ENCODE results near the gene NCOA7. TPM values are rescaled to one million over a fixed set of nuclear protein-coding genes. Genes with fewer than 3 reads are reported as not detected.

The NCOA7 gene
- polyA plus RNA-seq, 1 of the 3 experiments (the other 2 are of a cell fraction): 16.3 TPM

- TF ChIP-seq RAD21 (IDR thresholded peaks at IDR 0.05; ENCODE audit: low read length): no peak
- no peak for TF ChIP-seq REST (IDR thresholded peaks at IDR 0.05; ENCODE audit: low read depth, low read length)
- TF ChIP-seq SIN3A (IDR thresholded peaks at IDR 0.05; ENCODE audit: borderline replicate concordance, low read depth, low read length): no peak
- TF ChIP-seq JUND (IDR thresholded peaks at IDR 0.05): no peak
Observed at GRCh38 chr6:125884634-125885371, 94.0 kb downstream of the NCOA7 start (continued).

- no peak overlapping the region for H3K9ac ChIP-seq
- no peak for DNase-seq
- no peak overlapping the region for H3K4me2 ChIP-seq
- no peaks in the 10 kb centered on the region for H3K9me2 ChIP-seq
- H3K27ac ChIP-seq (ENCODE audit: low read depth in 2 of 2, low read length in 1 of 2): peak overlapping the region in 1 of 2 experiments; percentile 58; a peak in 2 of 4 replicates
- ChIA-PET CTCF (interaction anchor here (1.0 to 4.9 kb wide), 4 partner anchors 15 to 95 kb away, joined by 4 to 23 read pairs (median 4); partner anchors contain the start of genes HINT3 and NCOA7), POLR2A (no interaction called here)
- no peak overlapping the region for H3K4me3 ChIP-seq (ENCODE audit: low read depth in 2 of 2, low read length in 1 of 2)
- H4K20me1 ChIP-seq (ENCODE audit: insufficient read depth): no peaks in the 10 kb centered on the region
- 76% methylated on average over 1 of the region's 1 CpG for WGBS (ENCODE audit: low lambda C conversion rate)
- H3K79me2 ChIP-seq (ENCODE audit: insufficient read depth): no peaks in the 10 kb centered on the region; the same call in 1 of the 2 replicates
- H3K4me1 ChIP-seq (ENCODE audit: control insufficient read depth in 1 of 2, insufficient read depth in 2 of 2, low read depth in 1 of 2, low read length in 1 of 2): peaks cover 0 to 18% of the 10 kb centered on the region in 2 experiments; a peak in 2 of 4 replicates
- no peaks in the 10 kb centered on the region for H3K9me3 ChIP-seq
- no peak overlapping the region for H2AFZ ChIP-seq (ENCODE audit: low read depth)
- no peak for TF ChIP-seq SMC3 (IDR thresholded peaks at IDR 0.05; ENCODE audit: low read depth, low read length)
- TF ChIP-seq MAX (IDR thresholded peaks at IDR 0.05; ENCODE audit: low read depth): no peak
- TF ChIP-seq USF2 (IDR thresholded peaks at IDR 0.05; ENCODE audit: borderline replicate concordance, low read depth, low read length): no peak
- no peak for TF ChIP-seq ZBTB33 (IDR thresholded peaks at IDR 0.05; ENCODE audit: borderline replicate concordance, low read depth)
- no peak for TF ChIP-seq RCOR1 (IDR thresholded peaks at IDR 0.05; ENCODE audit: low read length)
- no peak for TF ChIP-seq RAD21 (IDR thresholded peaks at IDR 0.05; ENCODE audit: low read length)
- TF ChIP-seq REST (IDR thresholded peaks at IDR 0.05; ENCODE audit: low read depth, low read length): no peak
- TF ChIP-seq EZH2phosphoT487 (IDR thresholded peaks at IDR 0.05; ENCODE audit: borderline replicate concordance, low read depth): no peak
- no peak for TF ChIP-seq EP300 (IDR thresholded peaks at IDR 0.05; ENCODE audit: borderline replicate concordance in 1 of 2, low read depth in 1 of 2, low read length in 1 of 2)
- no peak for TF ChIP-seq MXI1 (IDR thresholded peaks at IDR 0.05; ENCODE audit: low read depth, low read length)
- TF ChIP-seq SIN3A (IDR thresholded peaks at IDR 0.05; ENCODE audit: borderline replicate concordance, low read depth, low read length): no peak
- no peak for TF ChIP-seq YY1 (IDR thresholded peaks at IDR 0.05; ENCODE audit: low read depth)
- no peaks in the 10 kb centered on the region for H3K27me3 ChIP-seq (ENCODE audit: insufficient read depth)
- peaks cover 34 to 65% of the 10 kb centered on the region in 2 experiments for H3K36me3 ChIP-seq (replicated peaks in 1 of 2; ENCODE audit: control insufficient read depth in 1 of 2, insufficient read depth in 2 of 2, low read length in 1 of 2)
- H3F3A ChIP-seq (replicated peaks; ENCODE audit: insufficient read depth): peaks cover 3% of the 10 kb centered on the region
Observed at GRCh38 chr6:125886021-125886420, 95.3 kb downstream of the NCOA7 start.

Measured in SK-N-SH (cell line).